Measurements from ENCODE around the gene TMEM120B. TPM values are rescaled to one million over a fixed set of nuclear protein-coding genes. Genes with fewer than 3 reads are reported as not detected.

Gene TMEM120B
- total and polyA plus RNA-seq, 2 of the 13 experiments (the other 11 are each of a cell fraction or from before 2014, with no cell fraction given): 7.1 to 12.9 TPM

- TF ChIP-seq ZNF142 (CRISPR knock-in tag; IDR thresholded peaks at IDR 0.05): peak; percentile 98
- TF ChIP-seq ZNF33B (CRISPR knock-in tag; IDR thresholded peaks at IDR 0.05): no peak
- TF ChIP-seq SOX6 (IDR thresholded peaks at IDR 0.05): no peak
- 0 out of 2 replicates have a peak, but pooled peaks have one; percentile 2 for TF ChIP-seq SOX6 (CRISPR knock-in tag; IDR thresholded peaks at IDR 0.05)
- 0 out of 2 replicates have a peak, but pooled peaks have one; percentile 16 for TF ChIP-seq ELF3 (CRISPR knock-in tag; IDR thresholded peaks at IDR 0.05)
- no peak for TF ChIP-seq RAD21 (CRISPR knock-in tag; IDR thresholded peaks at IDR 0.05)
Observed at GRCh38 chr12:121805171-121806008, 92.8 kb downstream of the TMEM120B start (continued).
